Kidney epithelial cell (primary cell): ENCODE measurements around the gene ITGB7. TPM values are rescaled to one million over a fixed set of nuclear protein-coding genes. Genes with fewer than 3 reads are reported as not detected.

Experiments used
- DNase-seq: peaks from one replicate; pipeline ENCODE4 v3.0.0-alpha.2; 2010; ENCODE audit warnings: low read depth
- H3K27me3 ChIP-seq: 2 replicates; pipeline ENCODE4 v1.6.0; 2011; ENCODE audit warnings: low read length; ENCODE audit not compliant: control insufficient read depth, insufficient read depth
- H3K36me3 ChIP-seq: 2 replicates; pipeline ENCODE4 v1.5.1; 2011; ENCODE audit warnings: low read length; ENCODE audit not compliant: control insufficient read depth, insufficient read depth
- H3K4me3 ChIP-seq: 2 replicates; pipeline ENCODE4 v1.5.1; 2011; ENCODE audit warnings: low read depth, mild to moderate bottlenecking, control low read depth, low read length
- CTCF ChIP-seq: IDR thresholded peaks from 2 replicates; pipeline ENCODE4 v1.5.1; 2011; ENCODE audit warnings: mild to moderate bottlenecking, moderate library complexity, low read length, control low read depth, inconsistent platforms; ENCODE audit not compliant: insufficient read depth, poor library complexity, severe bottlenecking
- total RNA-seq: library from RNA; depleted of rRNA; stranded (reverse); fragments of >200 nt; gene quantifications from 2 replicates; pipeline ENCODE4 v1.2.3, GENCODE V29; 2015

Gene ITGB7
- total RNA-seq, 1 donor from 2014 or later, result 1.6 TPM

- DNase-seq, result no peak
- TF ChIP-seq CTCF, result peak; percentile 99
- Histone ChIP-seq H3K4me3 (no peak overlapping the region), H3K27me3 (no peaks in the 10 kb centered on the region), H3K36me3 (no peaks in the 10 kb centered on the region)
Measured at GRCh38 chr12:53159195-53159839, 47.7 kb downstream of the ITGB7 start.

- DNase-seq, result no peak
- H3K4me3 ChIP-seq, result no peak overlapping the region
- H3K27me3 ChIP-seq, result no peaks in the 10 kb centered on the region
- H3K36me3 ChIP-seq, result no peaks in the 10 kb centered on the region
- TF ChIP-seq CTCF, result no peak
Measured at GRCh38 chr12:53152390-53152789, 54.7 kb downstream of the ITGB7 start.

- no peaks in the 10 kb centered on the region for H3K27me3 ChIP-seq
- DNase-seq, result no peak
- TF ChIP-seq CTCF, result no peak
- no peaks in the 10 kb centered on the region for H3K36me3 ChIP-seq
- no peak overlapping the region for H3K4me3 ChIP-seq
Measured at GRCh38 chr12:53151039-53151438, 56.0 kb downstream of the ITGB7 start.

- Histone ChIP-seq H3K36me3 (no peaks in the 10 kb centered on the region), H3K4me3 (no peak overlapping the region), H3K27me3 (no peaks in the 10 kb centered on the region)
- TF ChIP-seq CTCF, result no peak
- no peak for DNase-seq
Measured at GRCh38 chr12:53147653-53148052, 59.4 kb downstream of the ITGB7 start.

- no peak for DNase-seq
- no peaks in the 10 kb centered on the region for H3K36me3 ChIP-seq
- H3K4me3 ChIP-seq, result no peak overlapping the region
- TF ChIP-seq CTCF, result no peak
- H3K27me3 ChIP-seq, result no peaks in the 10 kb centered on the region
Measured at GRCh38 chr12:53147181-53147580, 59.9 kb downstream of the ITGB7 start.
